GM12872 (cell line): ENCODE measurements around the gene AVL9.

Source experiments
- TF ChIP-seq, protein P1 (sequence below): IDR thresholded peaks from 3 replicates; pipeline ENCODE4 v1.5.1; 2011; ENCODE audit warnings: low read depth, mild to moderate bottlenecking, low read length, moderate library complexity; ENCODE audit not compliant: insufficient read depth

Gene AVL9

DNA sequence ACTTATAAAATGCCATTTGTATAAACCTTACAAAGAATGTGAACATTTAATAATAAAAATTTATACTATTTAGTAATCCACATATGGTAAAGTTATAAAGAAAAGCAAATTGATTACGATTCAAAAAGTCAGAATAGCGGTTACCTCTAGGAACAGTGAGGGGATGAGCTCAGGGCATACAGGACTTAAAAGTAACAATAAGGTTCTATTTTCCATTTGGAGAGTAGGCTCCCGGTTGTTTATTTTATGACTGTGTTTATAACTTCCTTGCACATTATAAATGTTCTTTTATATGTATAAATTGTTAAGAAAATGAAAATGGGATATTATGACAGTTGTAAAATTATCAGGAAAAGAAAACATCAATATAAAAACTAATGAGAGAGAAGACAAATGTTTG lies 135.7 kb downstream of the AVL9 start:
- TF ChIP-seq, protein P1, sequence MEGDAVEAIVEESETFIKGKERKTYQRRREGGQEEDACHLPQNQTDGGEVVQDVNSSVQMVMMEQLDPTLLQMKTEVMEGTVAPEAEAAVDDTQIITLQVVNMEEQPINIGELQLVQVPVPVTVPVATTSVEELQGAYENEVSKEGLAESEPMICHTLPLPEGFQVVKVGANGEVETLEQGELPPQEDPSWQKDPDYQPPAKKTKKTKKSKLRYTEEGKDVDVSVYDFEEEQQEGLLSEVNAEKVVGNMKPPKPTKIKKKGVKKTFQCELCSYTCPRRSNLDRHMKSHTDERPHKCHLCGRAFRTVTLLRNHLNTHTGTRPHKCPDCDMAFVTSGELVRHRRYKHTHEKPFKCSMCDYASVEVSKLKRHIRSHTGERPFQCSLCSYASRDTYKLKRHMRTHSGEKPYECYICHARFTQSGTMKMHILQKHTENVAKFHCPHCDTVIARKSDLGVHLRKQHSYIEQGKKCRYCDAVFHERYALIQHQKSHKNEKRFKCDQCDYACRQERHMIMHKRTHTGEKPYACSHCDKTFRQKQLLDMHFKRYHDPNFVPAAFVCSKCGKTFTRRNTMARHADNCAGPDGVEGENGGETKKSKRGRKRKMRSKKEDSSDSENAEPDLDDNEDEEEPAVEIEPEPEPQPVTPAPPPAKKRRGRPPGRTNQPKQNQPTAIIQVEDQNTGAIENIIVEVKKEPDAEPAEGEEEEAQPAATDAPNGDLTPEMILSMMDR: no peak
